SK-N-SH (cell line): ENCODE measurements around the gene STXBP6.

Experiments used
- EZH2phosphoT487 ChIP-seq: fragments of 200-600 bp; sonication (generic); IDR thresholded peaks from 2 replicates; pipeline ENCODE4 v1.6.1; 2017; ENCODE audit warnings: low read depth, mixed run types, mild to moderate bottlenecking, antibody characterized with exemption, moderate library complexity, borderline replicate concordance
- RFX5 ChIP-seq: IDR thresholded peaks from 2 replicates; pipeline ENCODE4 v1.6.1; 2012; ENCODE audit warnings: mild to moderate bottlenecking, improper control_type of control experiment, low read length
- TF ChIP-seq, protein P1 (sequence below): fragments of 150-350 bp; IDR thresholded peaks from 2 replicates; pipeline ENCODE4 v1.6.1; 2017; ENCODE audit warnings: antibody characterized with exemption, low read length, low read depth, borderline replicate concordance

DNA sequence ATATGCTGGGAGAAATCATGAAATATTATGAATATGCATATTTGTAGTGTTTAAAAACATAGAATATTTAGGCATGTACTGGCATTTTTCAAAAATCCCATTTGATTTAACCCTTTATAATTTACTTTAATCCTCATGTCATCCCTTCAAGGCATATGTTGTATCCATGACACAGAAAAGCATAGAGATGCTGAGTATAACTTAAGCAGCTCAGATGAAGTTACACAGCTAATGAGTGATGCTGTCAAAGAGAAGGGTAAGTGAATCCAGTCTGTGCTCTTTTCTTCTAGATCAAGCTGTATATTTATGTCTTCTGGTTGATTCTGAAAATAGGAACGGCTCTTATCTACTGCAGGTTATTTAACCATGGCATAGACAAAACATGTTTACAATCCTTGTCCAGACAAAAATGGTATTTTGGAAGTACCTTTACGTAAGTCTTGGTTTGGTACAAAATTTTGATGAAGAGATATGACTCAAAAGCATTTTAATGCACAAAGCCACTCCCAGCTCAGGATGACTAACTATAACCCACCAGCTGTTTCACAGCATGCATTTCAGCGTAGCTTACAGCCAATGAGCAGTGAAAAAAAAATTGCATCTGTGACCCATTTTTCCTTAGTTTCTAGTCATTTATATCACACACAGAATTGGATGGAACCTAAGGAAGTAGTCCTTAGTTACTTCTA lies 201.7 kb downstream of the STXBP6 start:
- TF ChIP-seq EZH2phosphoT487 (no peak), RFX5 (no peak)
- TF ChIP-seq, protein P1, sequence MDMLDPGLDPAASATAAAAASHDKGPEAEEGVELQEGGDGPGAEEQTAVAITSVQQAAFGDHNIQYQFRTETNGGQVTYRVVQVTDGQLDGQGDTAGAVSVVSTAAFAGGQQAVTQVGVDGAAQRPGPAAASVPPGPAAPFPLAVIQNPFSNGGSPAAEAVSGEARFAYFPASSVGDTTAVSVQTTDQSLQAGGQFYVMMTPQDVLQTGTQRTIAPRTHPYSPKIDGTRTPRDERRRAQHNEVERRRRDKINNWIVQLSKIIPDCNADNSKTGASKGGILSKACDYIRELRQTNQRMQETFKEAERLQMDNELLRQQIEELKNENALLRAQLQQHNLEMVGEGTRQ, result no peak
